OCI-LY1 (cell line): ENCODE results near the gene DNAJC8.

Experiments used
- CTCF ChIP-seq: fragments of 200-600 bp; sonication (generic), shearing (Covaris generic); IDR thresholded peaks from 2 replicates; pipeline ENCODE4 v1.5.1; 2017; ENCODE audit warnings: mild to moderate bottlenecking, antibody characterized with exemption, low read length, moderate library complexity, mixed read lengths
- EZH2 ChIP-seq: fragments of 200-600 bp; sonication (generic), shearing (Covaris generic); IDR thresholded peaks from 2 replicates; pipeline ENCODE4 v1.8.0; 2017; ENCODE audit warnings: borderline replicate concordance, mixed run types, mild to moderate bottlenecking, antibody characterized with exemption, low read length, moderate library complexity, mixed read lengths

GRCh38 chr1:28248273-28249012, 15.6 kb upstream of the DNAJC8 start:
- TF ChIP-seq CTCF (peak; percentile 97), EZH2 (no peak)
